Left ventricle myocardium superior (tissue), 1 donor: Measurements from ENCODE around the gene RASA3. TPM values are rescaled to one million over a fixed set of nuclear protein-coding genes. Genes with fewer than 3 reads are reported as not detected.
"Not testable (repeated sequence)": the region's sequence is repeated elsewhere in the genome, so short reads cannot be mapped to it uniquely, and the experiment has no call there.

Source experiments
- ATAC-seq: fragments of 200-7000 bp; cut with Tn5 transposase; one replicate; pipeline ENCODE4 v1.9.1; 2020; ENCODE audit warnings: mild to moderate bottlenecking, moderate library complexity
- DNase-seq: peaks from one replicate; pipeline ENCODE4 v3.0.0-alpha.2; 2020
- intact Hi-C: fragments of 100-400 bp; cut with micrococcal nuclease; formaldehyde crosslinking; loops from one replicate; pipeline ENCODE4 v1.11.0; 2022
- total RNA-seq: library from RNA; stranded (reverse); fragmentation: NEBNext Ultra II Directional; extraction: Animal tissue kit (Norgen Biotek cat#: 25700); gene quantifications from one replicate; pipeline ENCODE4 v1.2.1, GENCODE V29; 2021
- donor health status: DM: no; HTN: yes; CAD: no; lungs with severe emphysema.

RASA3 gene
- total RNA-seq, 1 donor from 2014 or later: 12.3 TPM

DNA sequence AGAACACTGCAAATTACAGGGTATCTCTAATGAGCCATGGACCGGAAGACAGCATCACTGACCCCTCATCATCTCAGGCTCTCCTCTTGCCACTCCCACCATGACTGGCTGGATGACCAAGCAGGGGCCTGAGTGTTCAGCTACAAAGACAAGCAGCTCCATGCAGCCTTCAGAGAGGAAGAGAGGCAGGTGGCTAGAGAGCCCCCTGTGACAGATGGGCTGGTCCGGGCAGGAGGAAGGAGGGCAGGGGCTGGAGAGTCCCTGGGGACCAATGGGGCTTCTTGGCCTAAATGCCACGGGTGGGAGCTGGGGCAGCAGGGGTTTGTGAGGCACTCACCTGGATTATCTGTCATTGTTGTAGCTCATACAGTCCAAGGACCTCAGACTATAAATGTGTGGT lies 12.8 kb upstream of the RASA3 start:
- ATAC-seq (no peak), DNase-seq (no peak)
- intact Hi-C loops: no loop called here

DNA sequence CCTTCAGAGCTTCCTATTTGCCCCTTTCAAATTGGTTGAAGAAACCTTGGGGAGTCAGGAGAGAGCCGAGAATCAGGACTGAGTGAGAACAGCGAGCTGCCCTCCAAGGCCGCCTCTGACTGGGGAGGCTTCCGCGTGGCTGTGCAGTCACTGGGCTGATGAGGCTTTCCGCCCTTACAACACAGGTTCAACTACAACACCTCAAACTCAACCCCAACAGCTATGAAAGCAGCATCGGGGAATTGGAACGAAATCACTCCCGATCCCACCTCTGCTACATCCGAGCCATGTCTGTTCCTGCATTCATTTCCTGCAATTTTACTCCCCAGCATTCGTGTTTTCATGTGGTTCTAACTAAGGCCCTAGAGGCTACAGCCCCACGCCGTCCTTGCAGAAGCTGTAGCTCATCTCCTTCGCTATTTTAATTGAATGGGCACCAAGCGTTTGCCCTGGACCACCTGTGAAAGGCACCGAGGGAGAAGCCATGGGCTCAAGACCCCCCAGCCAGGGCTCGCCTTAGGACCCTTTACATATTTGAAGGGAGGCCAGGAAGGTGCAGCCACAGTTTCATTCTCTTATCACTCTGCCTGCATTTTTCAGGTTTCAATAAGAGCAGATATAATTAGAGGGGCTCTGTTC lies 12.3 kb upstream of the RASA3 start:
- DNase-seq: no peak
- intact Hi-C loops: no loop called here
- ATAC-seq: no peak

GRCh38 chr13:114143806-114144605 lies 11.6 kb upstream of the RASA3 start:
- DNase-seq (no peak), ATAC-seq (no peak)
- intact Hi-C loops: no loop called here

DNA sequence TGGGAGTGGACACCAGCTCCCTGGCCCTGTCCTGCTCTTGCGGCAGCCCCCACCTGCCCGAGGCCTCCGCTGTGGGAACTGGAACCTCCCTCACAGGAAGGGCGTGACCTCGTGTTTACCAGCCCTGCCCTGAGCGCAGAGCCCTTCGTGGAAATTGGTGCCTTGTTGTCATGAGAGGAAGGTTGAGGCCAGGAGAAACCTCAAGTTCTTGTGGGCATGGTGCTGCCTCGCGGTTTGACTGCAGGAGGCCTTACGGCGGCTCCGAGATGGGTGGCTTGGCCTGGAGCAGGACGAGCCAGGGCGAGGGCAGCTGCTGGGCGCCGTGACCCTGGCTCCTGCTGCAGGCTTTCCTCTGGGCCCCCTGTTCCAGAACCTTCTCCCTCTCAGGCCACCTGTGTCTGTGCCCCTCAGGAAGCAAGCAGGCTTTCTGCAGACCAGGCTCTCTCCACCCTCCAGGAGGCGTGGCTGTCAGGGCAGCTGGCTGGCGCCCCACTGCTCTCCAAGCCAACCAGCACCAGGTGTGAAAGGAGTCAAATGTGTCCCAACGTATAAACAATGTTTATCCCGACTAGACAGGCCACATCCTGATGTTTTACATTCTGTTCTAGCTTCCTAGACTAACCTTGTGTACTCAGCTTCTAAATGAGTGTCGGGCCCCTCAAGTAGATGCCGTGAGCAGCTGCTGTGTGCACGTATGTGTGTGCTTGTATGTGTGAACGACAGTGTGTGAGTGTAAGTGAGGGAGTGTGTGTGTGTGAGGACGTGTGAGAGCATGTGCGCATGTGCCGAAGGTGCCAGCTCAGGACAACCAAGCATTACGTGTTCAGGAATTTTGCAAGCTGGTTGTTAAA lies 10.4 kb upstream of the RASA3 start:
- ATAC-seq (peak; percentile 65), DNase-seq (no peak)
- intact Hi-C loops: no loop called here

DNA sequence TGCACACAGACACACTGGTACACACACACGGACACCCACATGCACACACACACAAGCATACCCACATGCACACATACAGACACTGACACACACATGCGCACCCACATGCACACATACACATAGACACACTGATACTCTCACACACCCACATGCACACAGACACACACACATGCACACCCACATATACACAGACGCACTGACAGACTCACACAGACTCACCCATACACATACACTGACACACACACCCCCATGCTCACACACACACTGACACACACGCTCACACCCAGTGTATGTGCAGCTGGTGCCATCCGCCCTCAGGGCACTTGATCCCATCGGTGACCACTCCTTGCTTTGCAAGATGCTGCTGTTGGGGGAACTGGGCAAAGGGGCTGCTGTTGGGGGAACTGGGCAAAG lies 9.7 kb upstream of the RASA3 start:
- ATAC-seq (no peak), DNase-seq (no peak)
- intact Hi-C loops: no loop called here

DNA sequence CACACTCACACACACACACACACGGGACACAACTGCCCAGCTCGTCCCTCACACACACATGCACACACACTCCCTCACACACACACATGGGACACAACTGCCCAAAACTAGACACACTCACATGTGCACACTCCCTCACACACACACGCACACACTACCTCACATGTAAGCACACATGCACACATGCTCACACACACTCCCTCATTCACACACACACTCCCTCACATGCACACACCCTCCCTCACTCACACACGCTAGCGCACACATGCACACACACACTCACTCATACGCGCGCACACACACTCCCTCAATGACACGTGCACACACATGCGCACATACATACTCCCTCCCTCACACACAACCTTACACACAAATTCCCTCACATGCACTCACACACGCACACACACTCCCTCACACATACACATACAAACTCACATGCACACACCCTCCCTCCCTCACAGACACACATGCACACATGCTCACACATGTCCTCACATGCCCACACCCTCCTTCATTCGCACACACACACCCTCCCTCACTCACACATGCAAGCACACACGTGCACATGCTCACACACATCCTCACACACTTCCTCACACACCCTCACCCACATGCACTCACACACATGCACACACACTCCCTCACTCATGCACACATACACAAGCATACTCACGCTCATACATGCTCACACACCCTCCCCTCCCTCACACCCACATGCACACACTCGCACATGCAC lies 9.0 kb upstream of the RASA3 start:
- ATAC-seq: no peak
- DNase-seq: no peak
- intact Hi-C loops: no loop called here

DNA sequence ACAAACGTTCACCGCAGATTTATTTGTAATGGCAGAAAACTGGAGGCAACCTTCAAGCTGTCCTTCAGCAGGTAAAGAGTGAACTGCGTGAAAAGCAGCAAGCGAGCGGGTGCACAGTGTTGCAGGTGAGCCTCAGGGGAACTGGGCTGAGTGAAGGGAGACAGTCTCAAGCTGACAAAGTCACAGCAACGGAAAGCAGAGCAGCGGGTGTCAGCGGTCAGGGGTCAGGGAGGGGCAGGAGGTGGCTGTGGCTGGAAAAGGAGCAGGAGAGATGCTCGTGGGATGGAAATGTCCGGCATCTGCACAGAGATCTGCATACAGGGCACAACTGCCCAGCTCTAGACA lies 8.5 kb upstream of the RASA3 start:
- no peak for DNase-seq
- intact Hi-C loops: no loop called here
- no peak for ATAC-seq

- intact Hi-C loops: no loop called here
- ATAC-seq: no peak
- no peak for DNase-seq
These were observed 7.9 kb upstream of the RASA3 start for GRCh38 chr13:114140131-114140905.

GRCh38 chr13:114136576-114136975 lies 4.2 kb upstream of the RASA3 start:
- ATAC-seq: no peak
- DNase-seq: no peak
- intact Hi-C loops: no loop called here

DNA sequence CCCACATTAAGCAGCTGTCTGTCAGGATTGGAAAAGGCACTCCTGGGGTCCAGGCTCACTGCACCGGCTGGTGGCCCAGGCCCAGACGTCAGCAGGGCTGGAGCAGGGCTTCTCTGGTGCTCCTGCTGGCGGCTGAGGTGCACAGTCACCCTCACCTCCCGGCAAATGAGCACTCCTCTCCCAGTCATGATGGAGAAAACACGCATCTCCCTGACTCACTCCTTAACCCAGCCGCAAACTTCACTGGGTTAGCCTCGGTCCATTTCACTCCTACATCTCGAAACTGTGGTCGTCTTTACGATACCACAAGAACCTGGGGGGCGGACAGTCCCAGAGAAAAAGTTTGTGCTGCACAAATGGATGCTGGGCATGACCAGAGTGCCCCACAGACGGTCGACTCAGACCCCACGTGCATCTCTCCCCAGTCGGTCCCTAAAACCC lies 3.3 kb upstream of the RASA3 start:
- DNase-seq: no peak
- ATAC-seq: no peak
- intact Hi-C loops: no loop called here

DNA sequence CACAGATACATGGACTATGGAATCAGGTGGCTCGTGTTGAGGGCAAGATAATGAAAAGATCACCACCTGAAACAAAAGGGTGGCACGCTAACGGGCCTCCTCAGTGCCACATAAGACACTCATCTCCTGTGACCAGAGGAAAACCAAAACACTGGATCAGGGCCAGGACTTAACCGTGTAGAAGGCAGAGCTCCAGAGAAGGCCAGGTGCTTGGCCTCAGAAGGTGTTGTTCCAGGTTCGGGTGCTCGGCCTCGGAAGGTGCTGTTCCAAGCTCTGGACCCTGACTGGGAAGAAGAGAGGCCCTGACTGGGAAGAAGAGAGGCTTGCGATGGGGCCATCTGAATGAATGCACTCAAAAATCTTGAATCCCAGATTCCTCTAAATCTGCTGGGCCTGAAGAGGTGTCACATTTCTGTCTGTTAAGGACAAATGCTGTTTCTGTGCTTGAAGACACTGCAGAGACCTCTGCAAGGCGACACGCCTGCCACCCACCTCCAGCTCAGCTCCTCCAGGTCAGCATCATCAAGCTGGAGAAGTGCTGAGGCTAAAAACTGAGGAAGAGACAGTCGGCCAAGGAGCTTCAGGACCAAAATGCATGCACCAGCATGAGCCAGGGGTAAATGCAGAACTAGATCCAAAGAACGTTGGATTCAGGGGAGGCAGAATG lies 2.7 kb upstream of the RASA3 start:
- no peak for ATAC-seq
- intact Hi-C loops: no loop called here
- DNase-seq: no peak

DNA sequence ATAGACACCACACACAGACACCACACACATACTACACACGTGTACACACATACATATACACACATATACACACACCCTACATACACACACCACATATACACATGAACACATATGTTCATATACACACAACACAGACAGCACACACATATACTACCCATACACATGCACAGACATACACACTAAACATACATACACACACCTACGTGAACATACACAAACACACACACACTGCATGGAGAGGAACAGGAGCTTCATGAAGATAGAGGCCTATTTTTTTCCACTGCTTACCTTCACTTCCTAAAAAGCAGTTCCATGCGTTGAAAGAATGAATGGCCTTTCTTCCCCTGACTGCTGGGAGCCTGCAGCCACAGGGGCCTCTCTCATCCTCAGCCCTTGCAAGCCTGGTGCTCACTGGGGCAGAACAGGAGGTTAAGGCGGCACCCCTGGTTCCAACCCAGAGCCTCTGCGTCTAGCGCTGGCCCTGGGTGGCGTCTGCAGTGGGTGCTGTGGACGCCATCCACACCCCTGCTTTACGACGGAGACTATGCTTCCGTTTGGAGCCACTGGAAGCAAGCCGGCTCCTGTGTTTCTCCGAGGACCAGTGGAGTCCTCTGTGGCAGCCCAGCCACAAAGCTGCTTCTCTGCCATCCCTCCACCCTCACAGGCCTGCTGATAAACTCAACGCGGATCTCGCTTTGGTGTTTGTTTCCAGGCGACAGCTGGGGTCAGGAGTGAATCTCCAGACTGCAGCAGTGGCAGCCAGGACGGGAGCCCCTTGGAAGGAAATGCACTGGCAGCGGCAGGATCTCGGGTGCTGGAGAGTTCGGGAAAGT lies 1.9 kb upstream of the RASA3 start:
- no peak for ATAC-seq
- no peak for DNase-seq
- intact Hi-C loops: no loop called here

GRCh38 chr13:114133552-114133951 lies 1.1 kb upstream of the RASA3 start:
- intact Hi-C loops, DNase-seq, ATAC-seq: not testable (repeated sequence)

- ATAC-seq, intact Hi-C loops, DNase-seq: not testable (repeated sequence)
These were observed 703 bp upstream of the RASA3 start for GRCh38 chr13:114133126-114133525.

- peak; percentile 63 for DNase-seq
- intact Hi-C loops: no loop called here
- peak; percentile 14 for ATAC-seq
These were observed 622 bp downstream of the RASA3 start for GRCh38 chr13:114131583-114132418.

- ATAC-seq: peak; percentile 47
- peak; percentile 71 for DNase-seq
- intact Hi-C loops: no loop called here
These were observed 1.4 kb downstream of the RASA3 start for GRCh38 chr13:114130837-114131582.
